Gastrocnemius medialis (tissue), 4 donors: ENCODE measurements around the gene CIZ1. TPM values are rescaled to one million over a fixed set of nuclear protein-coding genes. Genes with fewer than 3 reads are reported as not detected.
A peak's percentile ranks its signal among the peaks of the same experiment; 100 is the strongest.

Experiments used
- ATAC-seq, 2 donors: fragments of 150-250 bp; one replicate each; pipeline ENCODE4 v1.9.1; 2016
- DNase-seq, 2 donors: peaks; one replicate each; pipeline ENCODE4 v3.0.0-alpha.2; 2019
- H3K27ac ChIP-seq, 4 donors: fragments of 200-600 bp; sonication (generic); 1 replicate in 1 of 4; 2 replicates in 3 of 4; pipeline ENCODE4 v1.5.1; 2016 to 2018; ENCODE audit warnings: mild to moderate bottlenecking in 2 of 4, moderate library complexity in 1 of 4
- H3K27me3 ChIP-seq, 3 donors: fragments of 200-600 bp; sonication (generic) in 2 of 3; 1 replicate in 1 of 3; 2 replicates in 2 of 3; pipeline versions ENCODE4 v1.5.1 to v1.6.0; 2016 to 2019; ENCODE audit warnings: mild to moderate bottlenecking in 1 of 3, moderate library complexity in 1 of 3
- H3K36me3 ChIP-seq, 2 donors: fragments of 200-600 bp; sonication (generic) in 1 of 2; one replicate each; pipeline ENCODE4 v1.5.1; 2017 to 2018
- H3K4me1 ChIP-seq, 2 donors: fragments of 200-600 bp; sonication (generic) in 1 of 2; one replicate each; pipeline ENCODE4 v1.5.1; 2016 to 2017; ENCODE audit warnings: mild to moderate bottlenecking in 2 of 2
- H3K4me3 ChIP-seq, 4 donors: fragments of 200-600 bp; sonication (generic) in 3 of 4; 1 replicate in 1 of 4; 2 replicates in 3 of 4; pipeline ENCODE4 v1.5.1; 2016 to 2019; ENCODE audit warnings: mild to moderate bottlenecking in 2 of 4
- H3K9me3 ChIP-seq, 3 donors: fragments of 200-600 bp; sonication (generic) in 2 of 3; 1 replicate in 1 of 3; 2 replicates in 2 of 3; pipeline ENCODE4 v1.5.1; 2016 to 2019
- POLR2A ChIP-seq, 2 donors: fragments of 450-650 bp; IDR thresholded peaks; one replicate each; pipeline ENCODE4 v1.6.1; 2017; ENCODE audit warnings: antibody characterized with exemption in 2 of 2, mild to moderate bottlenecking in 2 of 2, moderate library complexity in 2 of 2
- in situ Hi-C, 4 donors: fragments of 200-750 bp; cut with MboI; loops; one replicate each; pipeline versions ENCODE4 v1.15.0 to v1.8.0; 2017; ENCODE audit warnings: low sequenced_read_pairs in 4 of 4
- intact Hi-C: fragments of 100-400 bp; cut with DNase I; formaldehyde crosslinking; loops from one replicate; pipeline ENCODE4 v1.15.1; 2023; ENCODE audit warnings: low total_unique reads
- total RNA-seq, 4 donors: library from RNA; depleted of rRNA; stranded (reverse); fragments of >200 nt; gene quantifications; one replicate each; pipeline versions ENCODE4 v1.1.0 to v1.2.3, GENCODE V29; 2016
- TF ChIP-seq, protein P1 (sequence below), 5 experiments: fragments of 450-650 bp in 3 of 5; fragments of 200-600 bp in 2 of 5; sonication (generic) in 2 of 5; IDR thresholded peaks in 4 of 5; conservative IDR thresholded peaks in 1 of 5; 1 replicate in 4 of 5; 2 replicates in 1 of 5; pipeline ENCODE4 v1.5.1; 2016 to 2019; ENCODE audit warnings: antibody characterized with exemption in 5 of 5, mild to moderate bottlenecking in 3 of 5, moderate library complexity in 3 of 5

The CIZ1 gene
- total RNA-seq, 4 donors from 2014 or later, result 47.8 to 61.3 (median 53.0) TPM

DNA sequence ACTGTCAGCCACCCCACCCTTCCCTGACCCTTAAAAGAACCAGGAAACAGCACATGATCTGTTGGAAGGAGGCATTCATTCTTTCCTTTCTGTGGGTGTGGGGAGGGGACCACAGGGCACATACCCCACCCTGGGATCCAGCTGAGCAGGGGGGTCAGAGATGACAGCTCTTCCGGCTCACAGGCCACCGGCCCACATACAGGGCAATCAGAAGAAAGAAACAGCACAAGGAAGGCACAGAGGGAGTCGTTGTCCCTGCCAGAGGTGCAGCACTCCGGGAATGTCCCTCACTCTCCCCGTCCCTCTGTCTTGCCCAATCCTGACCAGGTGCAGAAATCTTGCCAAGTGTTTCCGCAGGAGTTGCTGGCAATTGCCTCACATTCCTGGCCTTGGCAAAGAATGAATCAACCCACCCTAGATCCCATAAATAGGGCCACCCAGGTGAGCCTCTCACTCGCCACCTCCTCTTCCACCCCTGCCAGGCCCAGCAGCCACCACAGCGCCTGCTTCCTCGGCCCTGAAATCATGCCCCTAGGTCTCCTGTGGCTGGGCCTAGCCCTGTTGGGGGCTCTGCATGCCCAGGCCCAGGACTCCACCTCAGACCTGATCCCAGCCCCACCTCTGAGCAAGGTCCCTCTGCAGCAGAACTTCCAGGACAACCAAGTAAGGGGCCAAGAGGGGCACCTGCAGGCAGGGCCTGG, 42.2 kb downstream of the CIZ1 start, which contains the start of gene LCN2:
LCN2 (plus strand) TSS at position 453 of the 701 bp plus-strand sequence; CDS start at position 526, 73 bp downstream.
- in situ Hi-C loops, result no loop called here
- no peak for DNase-seq
- peak in 1 of 2 donors; percentile 67 for ATAC-seq
- no peaks in the 10 kb centered on the region for H3K9me3 ChIP-seq
- H3K4me1 ChIP-seq, result peaks cover 0 to 8% of the 10 kb centered on the region in 2 donors
- no peaks in the 10 kb centered on the region for H3K36me3 ChIP-seq
- no peak for TF ChIP-seq POLR2A (IDR thresholded peaks at IDR 0.05)
- TF ChIP-seq, protein P1, sequence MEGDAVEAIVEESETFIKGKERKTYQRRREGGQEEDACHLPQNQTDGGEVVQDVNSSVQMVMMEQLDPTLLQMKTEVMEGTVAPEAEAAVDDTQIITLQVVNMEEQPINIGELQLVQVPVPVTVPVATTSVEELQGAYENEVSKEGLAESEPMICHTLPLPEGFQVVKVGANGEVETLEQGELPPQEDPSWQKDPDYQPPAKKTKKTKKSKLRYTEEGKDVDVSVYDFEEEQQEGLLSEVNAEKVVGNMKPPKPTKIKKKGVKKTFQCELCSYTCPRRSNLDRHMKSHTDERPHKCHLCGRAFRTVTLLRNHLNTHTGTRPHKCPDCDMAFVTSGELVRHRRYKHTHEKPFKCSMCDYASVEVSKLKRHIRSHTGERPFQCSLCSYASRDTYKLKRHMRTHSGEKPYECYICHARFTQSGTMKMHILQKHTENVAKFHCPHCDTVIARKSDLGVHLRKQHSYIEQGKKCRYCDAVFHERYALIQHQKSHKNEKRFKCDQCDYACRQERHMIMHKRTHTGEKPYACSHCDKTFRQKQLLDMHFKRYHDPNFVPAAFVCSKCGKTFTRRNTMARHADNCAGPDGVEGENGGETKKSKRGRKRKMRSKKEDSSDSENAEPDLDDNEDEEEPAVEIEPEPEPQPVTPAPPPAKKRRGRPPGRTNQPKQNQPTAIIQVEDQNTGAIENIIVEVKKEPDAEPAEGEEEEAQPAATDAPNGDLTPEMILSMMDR (IDR thresholded peaks at IDR 0.05 in 4 of 5, conservative IDR thresholded peaks at IDR 0.05 in 1 of 5), result no peak
- no peaks in the 10 kb centered on the region for H3K27me3 ChIP-seq
- intact Hi-C loops, result no loop called here
- H3K4me3 ChIP-seq, result no peak within 1 kb of the TSS
- H3K27ac ChIP-seq, result no peak within 1 kb of the TSS

DNA sequence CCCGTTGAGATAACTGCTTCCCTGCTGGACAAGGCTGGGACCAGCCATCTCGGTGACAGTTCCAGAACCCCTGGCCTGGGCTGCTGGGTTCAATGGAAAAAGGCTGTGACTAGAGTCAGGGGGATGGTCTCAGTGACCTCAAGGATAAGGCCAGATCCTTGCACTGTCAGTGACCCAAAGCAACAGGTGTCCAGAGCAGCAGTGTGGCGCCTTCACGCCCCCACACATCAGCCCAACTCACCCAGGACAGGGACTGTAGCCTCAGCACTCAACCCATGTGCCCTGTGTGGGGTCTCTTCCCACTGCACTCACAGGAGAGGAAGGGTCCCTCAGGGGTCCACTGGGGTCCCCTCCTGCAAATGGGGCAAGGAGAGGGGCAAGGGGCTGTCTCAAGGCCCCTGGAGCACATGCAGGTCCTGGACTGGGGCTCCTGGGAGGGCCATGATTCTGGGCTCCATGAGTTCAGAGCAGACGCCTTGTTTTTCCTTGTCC, 42.8 kb downstream of the CIZ1 start:
- in situ Hi-C loops, result no loop called here
- ATAC-seq (no peak), DNase-seq (no peak)
- intact Hi-C loops, result no loop called here
- no peak overlapping the region for H3K27ac ChIP-seq
- H3K4me3 ChIP-seq, result no peak overlapping the region
- H3K36me3 ChIP-seq, result no peaks in the 10 kb centered on the region
- no peaks in the 10 kb centered on the region for H3K27me3 ChIP-seq
- TF ChIP-seq, protein P1 (IDR thresholded peaks at IDR 0.05 in 4 of 5, conservative IDR thresholded peaks at IDR 0.05 in 1 of 5), result no peak
- no peak for TF ChIP-seq POLR2A (IDR thresholded peaks at IDR 0.05)
- no peaks in the 10 kb centered on the region for H3K9me3 ChIP-seq
- H3K4me1 ChIP-seq, result peaks cover 0 to 8% of the 10 kb centered on the region in 2 donors

DNA sequence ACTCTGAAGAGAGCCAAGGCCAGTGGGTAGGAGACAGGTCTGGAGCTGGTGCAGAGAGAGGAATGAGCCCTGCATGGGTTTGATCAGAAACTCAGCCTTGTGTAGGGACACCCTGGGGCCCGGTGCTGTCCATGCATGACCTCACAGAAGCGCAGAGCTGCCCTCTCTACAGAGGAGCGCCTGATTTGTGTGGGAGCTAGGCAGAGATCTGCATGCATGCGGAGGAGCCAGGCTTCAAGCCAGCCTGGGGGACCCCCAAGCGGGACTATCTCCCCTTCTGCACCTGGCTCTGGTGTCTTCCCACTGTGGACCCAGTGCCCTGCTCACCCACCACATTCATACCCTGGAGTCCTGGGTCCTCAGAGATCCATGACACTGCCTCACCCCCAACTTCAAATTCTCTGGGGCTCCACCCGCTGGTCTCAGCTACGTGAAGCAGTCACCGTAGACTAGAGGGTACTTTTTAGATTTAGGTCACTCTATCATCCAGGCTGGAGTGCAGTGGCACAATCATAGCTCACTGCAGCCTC, 44.7 kb downstream of the CIZ1 start:
- Histone ChIP-seq H3K36me3 (no peaks in the 10 kb centered on the region), H3K4me1 (peaks cover 0 to 8% of the 10 kb centered on the region in 2 donors), H3K27me3 (no peaks in the 10 kb centered on the region), H3K4me3 (no peak overlapping the region), H3K9me3 (no peaks in the 10 kb centered on the region), H3K27ac (no peak overlapping the region)
- intact Hi-C loops (no loop called here), in situ Hi-C loops (no loop called here)
- no peak for ATAC-seq
- DNase-seq, result no peak
- no peak for TF ChIP-seq POLR2A (IDR thresholded peaks at IDR 0.05)
- TF ChIP-seq, protein P1 (IDR thresholded peaks at IDR 0.05 in 4 of 5, conservative IDR thresholded peaks at IDR 0.05 in 1 of 5), result no peak

DNA sequence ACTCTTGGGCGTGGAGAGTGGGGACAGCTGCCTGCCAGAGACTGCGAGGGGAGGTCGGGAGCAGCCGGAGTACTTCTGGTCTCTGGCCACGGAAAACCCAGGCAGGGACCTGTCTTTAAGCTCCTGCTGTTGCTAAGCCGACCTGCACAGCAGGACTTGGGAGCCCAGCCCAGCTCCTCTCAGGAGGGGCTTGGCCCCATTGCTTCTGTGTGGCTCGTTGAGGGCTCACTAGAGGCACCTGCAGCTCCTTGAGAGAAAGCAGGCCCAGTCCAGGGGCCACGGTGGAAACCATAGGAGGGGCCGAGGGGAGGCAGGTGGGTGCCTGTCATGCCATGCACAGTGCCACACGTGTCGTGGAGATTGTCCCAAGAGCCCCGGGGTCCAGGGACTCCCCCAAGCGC, 45.4 kb downstream of the CIZ1 start:
- H3K4me1 ChIP-seq, result peaks cover 0 to 8% of the 10 kb centered on the region in 2 donors
- ATAC-seq (no peak), DNase-seq (no peak)
- no peak overlapping the region for H3K27ac ChIP-seq
- no peaks in the 10 kb centered on the region for H3K27me3 ChIP-seq
- no peak for TF ChIP-seq POLR2A (IDR thresholded peaks at IDR 0.05)
- TF ChIP-seq, protein P1 (IDR thresholded peaks at IDR 0.05 in 4 of 5, conservative IDR thresholded peaks at IDR 0.05 in 1 of 5), result no peak
- H3K4me3 ChIP-seq, result no peak overlapping the region
- in situ Hi-C loops (no loop called here), intact Hi-C loops (no loop called here)
- no peaks in the 10 kb centered on the region for H3K9me3 ChIP-seq
- H3K36me3 ChIP-seq, result no peaks in the 10 kb centered on the region
